Natural killer cell (primary cell): ENCODE results near the gene HIBADH. TPM values are rescaled to one million over a fixed set of nuclear protein-coding genes. Genes with fewer than 3 reads are reported as not detected.

Experiments
- ATAC-seq, 3 donors: fragments of 150-1000 bp in 2 of 3; fragments of 200-7000 bp in 1 of 3; cut with Tn5 transposase; 1 replicate in 1 of 3; 2 replicates in 2 of 3; pipeline ENCODE4 v1.10.0; 2021; ENCODE audit warnings: mild to moderate bottlenecking in 2 of 3, moderate library complexity in 2 of 3
- DNase-seq, 2 donors: peaks; one replicate each; pipeline versions ENCODE4 v3.0.0 to v3.0.0-alpha.2; 2013 to 2021; ENCODE audit warnings: mixed read lengths in 1 of 2
- H3K27ac ChIP-seq: one replicate; pipeline ENCODE4 v1.5.1; 2013; ENCODE audit warnings: mild to moderate bottlenecking, low read length
- H3K27me3 ChIP-seq: one replicate; pipeline ENCODE4 v1.6.1; 2013; ENCODE audit warnings: low read length; ENCODE audit not compliant: control insufficient read depth, insufficient read depth
- H3K36me3 ChIP-seq: one replicate; pipeline ENCODE4 v1.6.1; 2013; ENCODE audit warnings: low read length; ENCODE audit not compliant: control insufficient read depth, insufficient read depth
- H3K4me1 ChIP-seq: one replicate; pipeline ENCODE4 v1.6.1; 2013; ENCODE audit warnings: low read length; ENCODE audit not compliant: control insufficient read depth, insufficient read depth
- H3K4me3 ChIP-seq: one replicate; pipeline ENCODE4 v1.5.1; 2013; ENCODE audit warnings: low read length
- H3K9me3 ChIP-seq: one replicate; pipeline ENCODE4 v1.6.1; 2013; ENCODE audit warnings: low read length; ENCODE audit not compliant: control insufficient read depth, insufficient read depth
- H3K27ac Mint-ChIP-seq, 2 donors: one replicate each; pipeline ENCODE4 v1.8.0; 2022; ENCODE audit warnings: mild to moderate bottlenecking in 2 of 2, mixed read lengths in 2 of 2, moderate library complexity in 1 of 2
- H3K27me3 Mint-ChIP-seq, 2 donors: one replicate each; pipeline ENCODE4 v1.8.0; 2022; ENCODE audit warnings: low read depth in 2 of 2, mixed read lengths in 2 of 2
- H3K36me3 Mint-ChIP-seq: one replicate; pipeline ENCODE4 v1.8.0; 2022; ENCODE audit warnings: mixed read lengths
- H3K4me1 Mint-ChIP-seq, 2 donors: one replicate each; pipeline ENCODE4 v1.8.0; 2022; ENCODE audit warnings: mixed read lengths in 2 of 2
- H3K4me3 Mint-ChIP-seq: one replicate; pipeline ENCODE4 v1.8.0; 2022; ENCODE audit warnings: mild to moderate bottlenecking, moderate library complexity, mixed read lengths
- H3K9me3 Mint-ChIP-seq, 2 donors: one replicate each; pipeline ENCODE4 v1.8.0; 2022; ENCODE audit warnings: mixed read lengths in 2 of 2
- CTCF ChIP-seq: fragments of 200-600 bp; IDR thresholded peaks from one replicate; pipeline ENCODE4 v1.8.0; 2022; ENCODE audit warnings: antibody characterized with exemption
- WGBS: methylation state at CpG from one replicate; pipeline ENCODE4 v1.1.7; 2013; ENCODE audit warnings: missing lambda C conversion rate; ENCODE audit not compliant: insufficient coverage; 5-methylcytosine and 5-hydroxymethylcytosine counted together
- intact Hi-C: fragments of 100-400 bp; cut with micrococcal nuclease; formaldehyde crosslinking; loops from one replicate; pipeline ENCODE4 v1.14.2; 2022
- total RNA-seq, 4 donors: library from RNA; stranded (reverse); fragments of 120-200 nt in 1 of 4; gene quantifications; one replicate each; pipeline versions ENCODE4 v1.2.3 to v1.2.4, GENCODE V29; 2013 to 2022

Gene HIBADH
- total RNA-seq, 3 donors from 2014 or later (not counting 1 experiment from before 2014, with no cell fraction given): 8.0 to 9.9 (median 8.1) TPM

GRCh38 chr7:27642271-27642670, 20.4 kb downstream of the HIBADH start:
- 100% methylated on average over 1 of the region's 2 CpGs for WGBS
- Histone ChIP-seq H3K27me3 (no peaks in the 10 kb centered on the region), H3K27ac (no peak overlapping the region), H3K4me1 (no peaks in the 10 kb centered on the region), H3K9me3 (no peaks in the 10 kb centered on the region), H3K4me3 (no peak overlapping the region), H3K36me3 (no peaks in the 10 kb centered on the region)
- Mint-ChIP-seq H3K27ac (no peak overlapping the region), H3K9me3 (peaks cover 0 to 2% of the 10 kb centered on the region in 2 donors), H3K36me3 (no peaks in the 10 kb centered on the region), H3K4me3 (no peak overlapping the region), H3K4me1 (peaks cover 11 to 15% of the 10 kb centered on the region in 2 donors), H3K27me3 (no peaks in the 10 kb centered on the region)
- DNase-seq (no peak), ATAC-seq (no peak)
- no peak for TF ChIP-seq CTCF
- intact Hi-C loops: no loop called here

- intact Hi-C loops: no loop called here
- Mint-ChIP-seq H3K4me1 (peaks cover 11 to 15% of the 10 kb centered on the region in 2 donors), H3K36me3 (no peaks in the 10 kb centered on the region), H3K9me3 (peaks cover 0 to 2% of the 10 kb centered on the region in 2 donors), H3K27ac (peak overlapping the region in 1 of 2 donors; percentile 63), H3K27me3 (no peaks in the 10 kb centered on the region), H3K4me3 (no peak overlapping the region)
- ATAC-seq (peak; percentile 21 to 71 (median 59)), DNase-seq (no peak)
- 65% methylated on average over 3 of the region's 4 CpGs for WGBS
- TF ChIP-seq CTCF: no peak
- no peaks in the 10 kb centered on the region for H3K36me3 ChIP-seq
- H3K4me1 ChIP-seq: no peaks in the 10 kb centered on the region
- no peaks in the 10 kb centered on the region for H3K9me3 ChIP-seq
- H3K4me3 ChIP-seq: no peak overlapping the region
- H3K27me3 ChIP-seq: no peaks in the 10 kb centered on the region
- H3K27ac ChIP-seq: no peak overlapping the region
Measured at GRCh38 chr7:27641581-27642230, 21.0 kb downstream of the HIBADH start.

- DNase-seq (peak in 1 of 2 donors; percentile 25), ATAC-seq (peak in 1 of 3 donors; percentile 47)
- Mint-ChIP-seq H3K36me3 (no peaks in the 10 kb centered on the region), H3K4me1 (peaks cover 11 to 15% of the 10 kb centered on the region in 2 donors), H3K27me3 (no peaks in the 10 kb centered on the region), H3K27ac (peak overlapping the region in 1 of 2 donors; percentile 63), H3K4me3 (no peak overlapping the region), H3K9me3 (peaks cover 0 to 2% of the 10 kb centered on the region in 2 donors)
- no peaks in the 10 kb centered on the region for H3K9me3 ChIP-seq
- WGBS: 84% methylated on average over 3 of the region's 5 CpGs
- no peak overlapping the region for H3K27ac ChIP-seq
- no peaks in the 10 kb centered on the region for H3K36me3 ChIP-seq
- no peak for TF ChIP-seq CTCF
- intact Hi-C loops: no loop called here
- H3K4me1 ChIP-seq: no peaks in the 10 kb centered on the region
- H3K27me3 ChIP-seq: no peaks in the 10 kb centered on the region
- no peak overlapping the region for H3K4me3 ChIP-seq
Measured at GRCh38 chr7:27640884-27641574, 21.7 kb downstream of the HIBADH start.
